OCI-LY1 (cell line): ENCODE results near the gene CFP.

Experiments
- CTCF ChIP-seq: fragments of 200-600 bp; sonication (generic), shearing (Covaris generic); IDR thresholded peaks from 2 replicates; pipeline ENCODE4 v1.5.1; 2017; ENCODE audit warnings: mild to moderate bottlenecking, antibody characterized with exemption, low read length, moderate library complexity, mixed read lengths
- EZH2 ChIP-seq: fragments of 200-600 bp; sonication (generic), shearing (Covaris generic); IDR thresholded peaks from 2 replicates; pipeline ENCODE4 v1.8.0; 2017; ENCODE audit warnings: borderline replicate concordance, mixed run types, mild to moderate bottlenecking, antibody characterized with exemption, low read length, moderate library complexity, mixed read lengths

- no peak for TF ChIP-seq CTCF
- no peak for TF ChIP-seq EZH2
Observed at GRCh38 chrX:47649781-47650163, 20.0 kb upstream of the CFP start.
